Gastrocnemius medialis (tissue), 4 donors: ENCODE results near the gene DCAF10.

Experiments used
- CTCF ChIP-seq, 5 experiments: fragments of 450-650 bp in 3 of 5; fragments of 200-600 bp in 2 of 5; sonication (generic) in 2 of 5; IDR thresholded peaks in 4 of 5; conservative IDR thresholded peaks in 1 of 5; 1 replicate in 4 of 5; 2 replicates in 1 of 5; pipeline ENCODE4 v1.5.1; 2016 to 2019; ENCODE audit warnings: antibody characterized with exemption in 5 of 5, mild to moderate bottlenecking in 3 of 5, moderate library complexity in 3 of 5
- POLR2A ChIP-seq, 2 donors: fragments of 450-650 bp; IDR thresholded peaks; one replicate each; pipeline ENCODE4 v1.6.1; 2017; ENCODE audit warnings: antibody characterized with exemption in 2 of 2, mild to moderate bottlenecking in 2 of 2, moderate library complexity in 2 of 2

- no peak for TF ChIP-seq CTCF (IDR thresholded peaks at IDR 0.05 in 4 of 5, conservative IDR thresholded peaks at IDR 0.05 in 1 of 5)
- TF ChIP-seq POLR2A (IDR thresholded peaks at IDR 0.05) = no peak
These were observed 12.3 kb upstream of the DCAF10 start for GRCh38 chr9:37788332-37788731.
